NCI-H510A (cell line): ENCODE results near the gene CEACAM18.
"Not testable (repeated sequence)": the region's sequence is repeated elsewhere in the genome, so short reads cannot be mapped to it uniquely, and the experiment has no call there.

ENCODE experiments used
- DNase-seq: peaks from one replicate; lab custom pipeline; 2025; lab: John Stamatoyannopoulos, UW

The CEACAM18 gene

GRCh38 chr19:51493776-51494175 is 15.4 kb downstream of the CEACAM18 start:
- no peak for DNase-seq

- no peak for DNase-seq
These were observed 19.3 kb downstream of the CEACAM18 start for GRCh38 chr19:51497666-51498065.

DNA sequence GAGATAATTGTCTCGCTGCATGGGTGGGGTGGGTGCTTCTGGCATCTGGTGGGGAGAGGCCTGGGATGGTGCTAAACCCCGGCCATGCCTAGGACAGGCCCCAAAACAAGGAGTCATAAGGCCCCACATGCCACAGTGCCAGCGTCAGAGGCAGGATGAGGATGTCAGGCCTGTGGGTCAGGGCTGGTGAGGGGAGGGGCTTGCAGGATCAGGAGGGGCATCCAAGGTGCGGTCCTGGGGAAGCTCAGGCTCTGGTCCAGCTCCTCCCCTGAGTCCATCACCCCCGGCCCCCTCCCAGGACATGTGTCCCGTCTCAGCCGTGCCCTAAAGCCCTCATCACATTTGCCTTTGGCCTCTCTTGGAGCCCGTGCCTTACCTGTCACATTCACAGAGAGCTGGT is 22.6 kb downstream of the CEACAM18 start:
- DNase-seq: not testable (repeated sequence)

DNA sequence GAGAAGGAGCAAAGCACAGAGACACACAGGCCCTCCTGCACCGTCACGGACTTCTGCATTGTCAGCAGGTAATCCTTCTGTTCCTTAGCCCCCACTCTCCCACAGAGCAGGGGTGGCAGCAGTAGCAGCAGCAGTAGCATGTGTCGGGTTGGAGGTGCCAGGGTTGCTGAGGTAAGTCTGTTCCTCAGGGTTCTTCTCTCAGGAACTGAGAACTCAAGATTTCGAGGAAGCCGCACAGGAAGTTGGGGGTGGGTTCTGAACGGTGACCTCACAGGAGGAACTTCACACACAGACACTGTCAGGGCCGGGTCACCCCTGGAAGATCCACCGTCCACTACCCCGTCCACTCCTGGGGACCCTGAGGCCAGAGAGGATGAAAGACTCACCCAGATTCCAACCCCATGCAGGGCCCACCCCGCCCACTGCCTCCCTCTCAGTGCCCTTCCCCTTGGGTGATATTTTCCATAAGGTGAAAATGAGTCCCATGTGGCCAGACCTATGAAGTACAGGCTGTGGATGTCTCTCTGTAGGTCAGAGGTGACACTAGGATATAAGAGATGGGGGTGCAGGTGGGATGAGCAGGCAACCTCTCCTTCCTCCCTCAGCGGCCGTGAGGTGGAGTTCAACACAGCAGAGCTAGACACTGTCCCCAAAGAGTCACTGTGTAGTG is 23.4 kb downstream of the CEACAM18 start, which contains the start of gene SIGLEC12:
Gene SIGLEC12 (minus strand): TSS at position 207 of the 670 bp plus-strand sequence. CDS start 67 bp downstream, at position 140.
- DNase-seq: no peak

GRCh38 chr19:51503286-51503817 is 25.0 kb downstream of the CEACAM18 start:
- DNase-seq: no peak

DNA sequence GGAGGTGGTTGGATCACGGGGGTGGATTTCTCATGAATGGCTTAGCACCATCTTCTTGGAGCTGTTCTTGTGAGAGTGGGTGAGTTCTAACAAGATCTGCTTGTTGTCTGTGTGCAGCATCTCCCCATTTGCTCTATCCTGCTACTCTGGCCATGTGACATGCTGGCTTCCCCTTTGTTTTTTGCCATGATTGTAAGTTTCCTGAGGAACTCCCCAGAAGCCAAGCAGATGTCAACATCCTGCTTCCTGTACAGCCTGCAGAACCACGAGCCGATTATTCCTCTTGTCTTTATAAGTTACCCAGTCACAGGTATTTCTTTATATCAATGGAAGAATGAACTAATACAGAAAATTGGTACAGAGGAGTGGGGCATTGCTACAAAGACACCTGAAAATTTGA is 25.6 kb downstream of the CEACAM18 start:
- no peak for DNase-seq

GRCh38 chr19:51505904-51506303 is 27.6 kb downstream of the CEACAM18 start:
- DNase-seq: no peak

DNA sequence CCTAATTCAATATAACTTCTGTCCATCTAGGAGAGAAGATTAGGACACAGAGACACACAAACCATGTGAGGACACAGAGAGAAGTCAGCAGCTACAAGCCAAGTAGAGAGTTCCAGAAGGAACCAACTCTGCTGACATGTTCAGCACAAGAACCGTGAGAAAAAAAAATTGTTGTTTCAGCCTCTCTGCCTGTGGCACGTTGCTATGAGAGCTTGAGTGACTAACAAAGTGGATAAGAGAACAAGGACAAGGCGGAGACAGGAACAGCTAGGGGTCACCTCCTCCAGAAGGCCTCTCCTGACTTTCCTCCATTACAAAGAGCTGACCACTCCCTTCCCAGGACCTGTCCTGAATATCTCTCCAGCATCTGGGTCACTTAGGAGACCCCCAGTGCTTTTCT is 28.9 kb downstream of the CEACAM18 start:
- DNase-seq: no peak

DNA sequence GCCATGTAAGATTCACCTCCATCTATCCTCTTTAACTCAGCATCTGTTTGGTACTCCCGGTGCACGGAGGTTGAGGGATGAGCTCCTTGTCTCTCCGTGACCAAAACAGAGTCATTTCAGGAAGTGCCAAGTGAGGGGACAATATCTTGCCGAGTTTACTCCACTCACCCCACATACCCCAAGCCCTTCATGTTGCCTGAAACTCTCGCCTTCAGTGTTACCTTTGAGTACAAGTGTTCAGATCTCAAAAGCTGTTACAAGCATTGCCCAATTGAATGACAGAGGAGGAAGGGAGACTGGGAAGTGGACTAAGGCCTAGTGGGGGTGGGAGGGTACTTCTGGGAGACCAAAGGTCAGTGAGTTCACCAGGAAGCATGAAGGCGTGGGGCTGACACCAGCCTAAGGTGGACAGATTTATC is 29.3 kb downstream of the CEACAM18 start:
- no peak for DNase-seq

DNA sequence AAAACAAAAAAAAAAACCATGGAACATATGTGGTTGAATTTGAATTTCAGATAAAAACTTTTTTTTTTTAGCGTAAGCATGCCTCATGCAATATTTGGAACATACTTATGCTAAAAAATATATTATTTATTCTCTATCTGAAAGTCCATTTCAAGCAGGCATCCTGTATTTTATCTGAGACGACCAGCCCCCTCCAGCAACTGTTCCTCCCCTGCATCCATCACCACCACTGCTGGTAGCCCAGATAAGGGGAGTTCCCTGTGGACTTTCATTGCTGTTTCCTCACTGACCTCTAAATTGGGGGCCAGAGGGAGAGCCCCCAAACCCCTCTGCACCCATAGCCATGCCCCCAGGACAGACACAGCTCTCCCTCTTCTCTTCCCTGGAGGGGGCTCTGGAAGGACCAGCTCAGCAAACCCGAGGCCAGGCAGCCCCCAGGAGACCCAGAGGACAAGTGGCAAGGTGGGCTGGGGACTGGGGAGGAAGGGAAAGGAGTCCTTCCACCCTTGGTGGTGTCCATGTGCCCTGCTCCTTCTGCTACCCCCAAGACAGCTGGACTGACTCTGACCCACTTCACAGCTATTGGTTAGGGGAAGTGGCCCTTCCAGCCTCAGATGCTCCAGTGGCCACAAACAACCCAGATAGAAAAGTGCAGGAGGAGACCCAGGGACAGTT is 29.9 kb downstream of the CEACAM18 start:
- DNase-seq: no peak

DNA sequence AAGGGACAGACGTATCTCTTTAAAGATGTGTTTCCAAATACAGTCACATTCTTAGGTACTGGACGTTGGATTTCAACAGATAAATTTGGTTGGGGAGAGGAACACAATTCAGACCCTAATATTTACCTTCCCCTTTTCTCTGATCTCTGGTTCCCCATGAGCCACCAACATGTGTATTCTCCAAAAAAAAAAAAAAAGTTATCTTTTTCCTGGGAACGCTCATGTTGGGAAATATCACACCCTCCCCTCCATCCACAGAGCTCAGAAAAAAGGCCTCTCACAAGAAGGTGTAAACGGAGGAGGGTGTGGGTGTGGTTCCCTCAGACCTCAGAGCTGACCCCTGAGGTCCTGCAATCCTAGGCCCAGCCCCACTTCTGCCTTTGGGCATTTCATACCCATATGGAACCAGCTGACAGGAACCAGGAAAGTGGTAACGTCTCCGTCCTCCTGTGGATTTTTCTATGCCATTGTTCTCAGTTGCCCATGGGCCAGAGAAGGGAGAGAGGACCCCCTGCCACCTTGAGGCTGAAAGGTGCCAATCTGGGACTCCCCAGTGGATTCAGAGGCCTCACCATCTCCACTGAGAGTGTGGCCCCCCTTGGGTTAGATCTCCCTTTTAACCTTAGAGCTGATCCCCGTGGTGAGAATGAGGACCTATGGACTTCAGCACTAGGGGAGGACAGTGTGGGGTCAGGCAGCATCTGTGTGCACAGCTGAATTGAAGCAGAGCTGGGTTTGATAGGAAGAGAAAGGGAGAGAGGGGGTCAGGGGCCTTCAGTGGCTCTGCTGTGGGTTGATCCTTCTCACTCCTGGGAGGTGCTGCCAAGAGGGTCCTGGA is 31.7 kb downstream of the CEACAM18 start:
- DNase-seq: no peak

DNA sequence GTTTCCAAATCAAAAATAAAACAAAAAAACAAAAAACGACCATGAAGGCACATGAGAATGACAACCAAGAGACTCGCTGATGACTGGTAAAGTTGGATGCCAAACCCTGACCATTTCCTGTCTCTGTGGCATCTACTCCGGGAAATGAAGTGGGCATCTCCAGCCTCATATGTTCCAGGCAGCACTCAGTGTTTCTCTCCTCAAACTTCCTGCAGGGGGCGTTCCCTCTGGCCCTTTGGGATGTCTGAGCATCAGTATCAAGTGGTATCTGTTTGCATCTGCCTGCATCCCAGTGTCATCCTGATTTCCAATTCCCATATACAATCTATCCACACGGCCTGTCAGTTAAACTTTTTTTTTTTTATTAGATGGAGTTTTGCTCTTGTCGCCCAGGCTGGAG is 33.0 kb downstream of the CEACAM18 start:
- DNase-seq: no peak

DNA sequence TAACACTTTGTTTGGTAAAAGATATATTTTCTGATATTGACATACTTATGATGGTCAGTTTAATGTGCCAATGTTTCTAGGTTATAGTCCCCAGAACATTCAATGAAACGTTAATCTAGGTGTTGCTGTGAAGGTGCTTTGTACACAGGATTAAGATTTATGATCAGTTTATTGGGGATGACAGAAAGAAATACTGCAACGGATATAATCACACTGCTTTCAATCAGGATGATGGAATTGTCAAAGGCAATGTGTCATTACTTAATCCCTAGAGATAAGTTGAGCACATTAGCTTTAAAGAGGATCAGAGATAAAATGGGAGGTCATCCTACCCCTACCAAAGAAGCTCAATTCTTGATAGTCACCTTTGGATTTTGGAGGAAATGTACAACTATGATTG is 35.6 kb downstream of the CEACAM18 start:
- DNase-seq: no peak

- no peak for DNase-seq
These were observed 36.6 kb downstream of the CEACAM18 start for GRCh38 chr19:51514866-51515481.

GRCh38 chr19:51520728-51521127 is 42.4 kb downstream of the CEACAM18 start:
- DNase-seq: no peak

GRCh38 chr19:51521357-51521756 is 43.0 kb downstream of the CEACAM18 start:
- no peak for DNase-seq

- no peak for DNase-seq
These were observed 43.4 kb downstream of the CEACAM18 start for GRCh38 chr19:51521781-51522180.

GRCh38 chr19:51524666-51525264 is 46.4 kb downstream of the CEACAM18 start:
- no peak for DNase-seq

- DNase-seq: no peak
These were observed 47.3 kb downstream of the CEACAM18 start for GRCh38 chr19:51525651-51526050.

DNA sequence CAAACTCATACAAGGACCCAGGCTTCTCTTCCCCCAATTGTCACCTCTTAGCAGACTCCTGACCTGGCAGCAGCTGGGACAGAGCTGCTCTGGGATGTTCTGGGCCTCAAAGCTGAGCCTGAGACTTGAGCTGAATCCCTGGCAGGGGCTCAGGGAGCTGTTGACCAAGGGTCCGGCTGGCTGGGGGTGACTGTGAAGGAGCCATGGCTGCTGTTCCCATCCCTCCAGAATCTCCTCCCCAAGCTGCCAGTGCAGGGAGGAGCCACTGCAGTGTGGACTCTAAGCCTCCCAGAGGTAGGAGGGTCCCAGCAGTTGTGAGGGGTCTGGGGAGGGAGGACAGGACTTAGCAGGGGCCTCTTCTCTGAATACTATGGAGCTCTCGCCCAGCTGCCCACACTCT is 51.0 kb downstream of the CEACAM18 start:
- DNase-seq: no peak

GRCh38 chr19:51530616-51531015 is 52.3 kb downstream of the CEACAM18 start:
- no peak for DNase-seq
